ENCODE results near the gene FLRT3.

Gene FLRT3

DNA sequence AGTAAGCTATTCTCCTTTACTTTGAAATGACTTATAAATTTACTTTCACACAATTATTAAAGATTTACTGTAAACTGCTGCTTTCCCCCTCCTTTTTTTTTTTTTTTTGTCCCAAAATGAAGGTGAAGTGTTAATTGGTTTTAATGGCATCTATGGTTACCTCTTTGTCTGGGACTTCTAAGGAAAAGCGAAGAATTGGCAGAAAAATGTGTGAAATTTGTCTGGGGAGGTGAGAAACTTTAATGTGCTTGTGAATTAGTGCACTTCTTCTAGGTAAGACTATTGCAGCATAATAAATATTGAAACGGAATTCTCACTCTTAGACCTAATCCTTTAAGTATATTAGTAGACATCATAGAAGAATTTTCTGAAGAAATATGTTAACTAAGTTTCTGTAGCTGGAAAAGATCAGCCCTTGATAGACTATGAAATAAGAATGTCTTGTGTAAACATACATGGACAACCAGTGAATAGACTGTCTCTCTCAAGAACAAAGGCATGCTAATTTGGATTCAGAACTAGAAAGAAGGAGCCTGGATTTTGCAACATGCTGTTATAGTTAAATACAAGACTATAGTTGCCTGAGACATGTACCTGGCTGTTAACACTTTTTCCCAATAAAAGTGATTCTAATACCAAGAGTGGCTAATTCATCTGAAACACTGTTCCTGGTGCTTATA, 23.9 kb downstream of the FLRT3 start:
- no peak for DNase-seq

DNA sequence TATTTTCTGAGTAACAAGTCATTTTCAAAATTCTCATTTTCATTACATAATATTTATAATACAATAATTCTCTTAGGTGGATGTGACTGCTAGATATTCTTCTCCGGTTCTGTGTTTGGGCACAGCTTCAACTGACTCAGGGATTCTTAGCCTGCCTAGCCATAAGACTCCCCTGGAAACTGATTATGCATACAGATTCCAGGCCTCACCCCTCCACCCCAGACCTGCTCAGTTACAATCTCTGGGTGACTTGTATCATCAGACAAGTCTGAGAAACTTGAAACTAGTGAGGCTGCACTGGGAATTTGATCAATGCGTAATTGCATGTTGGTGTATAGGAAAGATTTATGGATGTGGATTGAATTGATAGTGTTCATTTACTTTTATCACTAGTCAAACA, 25.4 kb downstream of the FLRT3 start:
- no peak for DNase-seq

DNA sequence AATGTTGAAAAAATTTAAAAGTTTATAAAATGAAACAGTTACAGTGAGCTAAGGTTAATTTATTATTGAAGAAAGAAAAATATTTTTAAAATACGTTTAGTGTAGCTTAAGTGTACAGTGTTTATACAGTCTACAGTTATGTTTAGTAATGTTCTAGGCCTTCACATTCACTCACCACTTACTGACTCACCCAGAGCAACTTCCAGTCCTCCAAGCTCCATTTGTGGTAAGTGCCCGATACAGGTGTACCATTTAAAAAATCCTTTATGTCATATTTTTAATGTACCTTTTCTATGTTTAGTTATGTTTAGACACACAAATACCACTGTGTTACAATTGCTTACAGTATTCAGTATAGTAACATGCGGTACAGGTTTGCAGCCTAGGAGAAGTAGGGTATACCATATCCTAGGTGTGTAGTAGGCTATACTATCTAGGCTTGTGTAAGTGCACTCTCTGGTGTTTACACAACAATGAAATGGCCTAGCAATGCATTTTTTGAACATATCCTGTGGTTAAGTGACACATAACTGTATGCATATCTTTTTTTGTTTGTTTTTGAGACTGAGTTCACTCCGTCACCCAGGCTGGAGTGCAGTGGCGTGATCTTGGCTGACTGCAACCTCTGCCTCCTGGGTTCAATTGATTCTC, 26.3 kb downstream of the FLRT3 start:
- DNase-seq: no peak

DNA sequence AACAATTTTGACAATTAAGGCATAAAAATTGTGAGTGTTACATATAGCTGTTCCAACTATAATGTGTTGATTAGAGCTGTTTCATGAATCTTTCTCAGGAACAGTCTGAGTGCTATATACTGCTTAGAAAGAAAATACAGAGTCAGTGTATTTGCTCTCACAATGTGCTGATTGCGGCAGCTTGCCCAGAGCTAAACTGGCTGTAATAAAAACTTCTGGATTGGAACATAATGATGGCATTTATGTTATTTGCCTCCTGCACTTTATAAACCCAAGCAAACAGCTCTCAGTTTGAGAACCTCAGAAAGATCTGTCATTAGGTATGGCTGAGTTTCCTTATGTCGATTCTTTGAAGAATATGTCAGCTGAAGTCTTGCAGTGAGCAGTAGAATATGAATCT, 29.5 kb downstream of the FLRT3 start:
- DNase-seq: no peak

DNA sequence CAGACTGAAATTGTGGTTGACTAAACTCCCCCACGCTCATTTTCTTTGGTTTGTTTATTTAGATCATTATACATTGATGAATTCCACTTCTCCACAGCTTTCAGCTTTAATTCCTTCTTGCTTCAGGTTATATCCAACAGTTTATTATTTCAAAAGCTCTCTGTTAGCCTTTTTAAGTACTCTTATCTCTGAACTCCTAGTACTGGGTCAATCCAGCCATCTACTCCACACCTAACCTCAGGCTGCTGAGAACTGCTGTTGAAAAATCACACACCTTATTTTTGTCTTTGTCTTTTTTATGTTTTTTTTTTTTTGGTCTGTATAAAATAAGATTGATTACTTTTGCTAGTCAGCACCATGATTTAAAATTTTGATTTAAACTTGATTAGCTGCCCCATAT, 32.9 kb downstream of the FLRT3 start:
- no peak for DNase-seq

DNA sequence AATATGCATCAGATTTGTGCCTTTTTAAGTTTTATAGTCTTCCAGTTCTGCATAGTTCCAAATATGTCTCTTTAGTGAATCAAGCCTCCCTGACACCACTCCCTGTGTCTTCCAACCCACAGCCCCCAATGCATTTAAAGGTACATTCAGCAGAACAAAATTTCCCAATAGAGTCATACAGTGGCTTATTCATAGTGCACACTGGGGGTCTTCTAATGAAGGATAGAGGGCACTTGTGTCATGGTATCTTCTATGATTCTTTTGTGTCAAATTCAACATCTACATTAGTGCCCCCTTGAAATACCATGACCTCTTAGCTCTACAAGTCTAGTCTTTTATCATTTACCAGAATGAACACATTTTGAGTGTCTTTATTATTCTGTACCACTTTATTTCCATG, 33.8 kb downstream of the FLRT3 start:
- no peak for DNase-seq

DNA sequence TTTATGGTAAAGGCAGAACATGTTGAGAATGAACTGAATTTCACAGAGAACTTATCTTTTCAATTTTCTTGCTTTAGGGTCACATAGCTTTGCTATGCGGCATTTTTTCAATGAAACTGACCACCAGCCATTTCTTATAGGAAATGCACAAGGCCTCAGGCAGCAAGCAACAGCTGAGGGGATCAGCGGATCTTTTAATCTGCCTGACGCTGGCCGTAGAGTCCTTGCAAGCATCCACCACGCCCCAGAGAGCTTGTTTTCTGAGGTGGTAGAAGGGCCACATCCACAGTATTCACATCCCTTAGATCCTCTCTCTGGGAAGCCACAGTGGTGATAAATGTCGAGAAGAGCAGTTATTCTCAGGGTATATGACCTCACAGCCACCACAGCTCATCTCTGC, 34.3 kb downstream of the FLRT3 start:
- no peak for DNase-seq

DNA sequence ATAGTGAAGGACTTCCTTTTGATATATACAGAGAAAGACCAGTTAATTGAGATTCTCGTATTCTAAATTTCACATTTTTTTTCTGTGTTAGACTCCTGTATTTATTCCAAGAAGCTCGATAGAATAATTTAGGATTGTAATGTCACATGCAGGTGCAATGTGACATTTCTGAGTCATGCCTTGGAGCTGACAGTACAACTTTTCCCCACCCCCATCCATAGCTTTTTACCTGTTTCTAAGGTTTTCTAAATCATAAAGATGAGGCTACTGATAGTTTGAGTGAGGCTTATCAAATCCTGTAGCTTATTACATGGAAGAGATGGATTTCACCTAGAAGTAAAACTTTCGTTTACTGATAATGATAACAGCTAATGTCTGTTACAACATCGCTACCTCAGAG, 37.6 kb downstream of the FLRT3 start:
- DNase-seq: no peak

DNA sequence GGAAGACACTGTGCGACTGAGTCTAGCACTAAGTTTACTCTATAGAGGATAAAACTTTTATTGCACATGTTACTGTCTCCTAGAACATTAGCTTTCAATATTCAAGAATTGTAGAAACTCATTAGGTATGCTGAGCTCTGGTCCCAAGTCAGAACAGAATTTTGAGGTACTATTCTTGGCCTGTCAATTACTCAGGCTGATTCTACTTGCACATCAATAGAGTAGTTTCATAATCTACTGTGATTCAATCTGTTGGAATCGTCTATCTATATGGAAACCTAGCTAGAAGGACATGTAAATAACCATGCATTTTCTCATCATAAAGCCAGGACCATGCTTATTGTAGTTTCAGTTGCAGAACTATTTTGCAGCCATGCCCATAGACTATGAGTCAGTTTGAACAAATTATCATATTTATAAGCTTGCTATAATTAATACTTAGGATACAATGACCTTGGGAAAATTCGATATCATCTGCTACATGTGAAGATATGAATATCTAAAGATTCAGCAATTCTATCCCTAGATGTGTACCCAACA, 41.6 kb downstream of the FLRT3 start:
- DNase-seq: no peak

DNA sequence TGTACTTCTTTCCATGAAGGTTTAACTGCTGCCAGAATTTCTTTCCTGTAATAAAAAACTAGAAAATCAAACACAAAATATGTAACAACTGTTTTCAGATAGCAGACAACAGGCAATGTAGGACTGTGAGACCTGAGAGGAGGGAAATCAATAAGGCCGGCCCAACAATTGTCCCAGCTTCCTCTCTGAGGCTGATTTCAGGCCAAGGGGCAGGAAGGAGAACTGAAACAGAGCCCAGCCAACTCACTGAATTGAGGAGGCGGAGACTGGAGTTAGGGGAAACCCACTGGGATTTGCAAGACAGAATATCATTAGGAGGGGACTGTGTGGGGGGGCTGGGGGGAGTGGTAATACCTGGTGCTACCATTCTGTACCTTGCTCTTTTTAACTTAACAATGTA, 42.2 kb downstream of the FLRT3 start:
- DNase-seq: no peak

DNA sequence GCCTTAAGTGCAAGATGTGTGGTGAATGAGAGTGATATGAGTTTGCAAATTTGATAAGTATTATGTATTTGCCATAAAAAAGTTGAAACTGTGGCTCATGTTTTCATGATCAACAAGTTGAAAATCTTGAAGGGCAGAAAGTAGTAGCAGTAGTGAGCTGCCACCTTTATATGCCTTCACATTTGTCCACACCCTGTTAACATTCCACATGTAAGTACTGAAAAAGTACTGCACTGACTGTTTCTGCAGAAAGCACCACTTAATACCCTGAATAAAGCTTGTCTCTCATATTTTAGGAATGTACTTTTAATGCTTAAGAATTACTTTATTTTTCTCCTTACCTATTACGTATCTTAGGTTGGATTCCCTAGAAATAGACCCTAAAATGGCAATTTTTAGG, 45.9 kb downstream of the FLRT3 start:
- DNase-seq: no peak

DNA sequence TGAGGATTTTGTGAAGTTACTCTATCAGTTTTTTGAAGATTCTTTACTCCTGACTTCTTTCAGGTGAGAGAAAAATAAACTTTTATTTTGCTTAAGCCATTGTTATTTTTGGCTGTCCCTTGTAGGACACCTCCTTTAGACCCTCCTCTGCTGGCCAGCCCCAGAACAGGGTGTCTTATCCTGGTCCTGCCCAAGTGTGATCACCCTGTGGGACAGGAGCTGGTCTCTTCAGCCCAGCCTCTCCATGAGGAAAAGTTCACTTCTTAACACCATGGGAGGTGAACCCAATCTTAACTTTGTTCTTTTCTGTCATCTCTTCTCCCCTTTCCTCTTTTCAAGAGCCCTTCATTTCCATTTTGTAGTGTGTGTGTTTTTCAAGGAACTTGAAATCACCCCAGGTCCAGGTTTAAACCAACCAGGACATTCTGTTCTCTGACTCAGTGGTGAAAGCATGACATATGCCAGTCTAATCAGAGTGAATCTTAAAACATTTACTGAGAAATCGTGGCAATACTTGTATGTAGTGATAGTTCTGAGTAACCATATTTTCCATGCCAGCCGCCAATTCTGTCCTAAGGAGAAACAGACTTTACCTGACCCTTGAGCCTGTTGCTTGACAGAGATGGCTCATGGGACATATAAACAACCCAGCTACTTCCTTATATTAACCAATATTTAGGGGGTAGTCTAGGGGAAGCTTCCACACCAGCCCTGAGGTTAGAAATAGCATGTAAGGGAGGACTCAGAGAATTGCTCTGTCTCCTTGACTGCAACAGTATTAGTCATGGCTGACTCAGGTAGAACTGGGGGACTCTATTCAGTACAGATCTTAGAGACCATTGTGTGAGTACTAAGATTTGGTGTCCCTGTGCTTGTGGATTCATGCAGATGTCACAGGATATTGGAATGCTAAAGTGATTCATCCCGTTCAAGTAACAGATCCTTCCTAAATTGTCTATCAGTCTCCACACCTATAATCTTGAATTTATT, 48.8 kb downstream of the FLRT3 start:
- no peak for DNase-seq

DNA sequence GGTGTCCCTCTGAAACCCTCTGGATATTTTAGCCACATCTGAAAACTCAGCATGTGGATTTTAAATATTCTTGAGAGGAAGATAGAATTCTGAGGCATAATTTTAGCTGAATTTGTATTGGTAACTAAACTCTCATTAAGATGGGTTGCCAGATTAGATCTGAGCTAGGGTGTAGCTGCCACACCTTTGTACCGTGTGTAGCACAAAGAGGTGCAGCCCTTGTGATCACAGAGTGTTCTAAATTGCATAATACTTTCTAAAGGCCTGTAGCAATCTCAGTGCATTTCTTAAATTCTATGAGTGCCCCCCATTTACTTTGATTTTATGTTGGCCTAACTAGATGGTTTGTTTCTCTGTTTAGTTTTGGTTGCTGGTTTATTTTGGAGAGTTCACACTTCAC, 53.0 kb downstream of the FLRT3 start:
- no peak for DNase-seq

DNA sequence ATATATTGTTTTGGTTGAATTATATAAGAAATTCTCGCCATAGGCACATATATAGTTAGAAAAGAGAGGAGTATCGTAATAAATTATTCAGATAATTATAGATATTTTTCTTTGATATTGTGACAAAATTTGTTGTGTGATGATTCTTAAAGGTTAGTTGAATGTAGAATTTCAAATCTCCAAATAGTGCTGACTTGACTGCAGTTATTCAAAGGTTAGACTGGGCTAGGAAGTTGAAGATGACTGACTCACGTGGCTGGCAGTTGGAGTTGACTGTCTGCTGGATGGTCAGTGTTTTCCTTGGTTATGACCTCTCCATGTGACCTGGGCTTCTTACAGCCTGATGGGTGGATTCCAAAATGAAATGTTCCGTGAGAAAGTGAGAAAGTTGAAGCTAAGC, 55.3 kb downstream of the FLRT3 start:
- DNase-seq: no peak

All from stimulated activated naive CD4-positive, alpha-beta T cell treated with Interleukin-2 at 50 U/mL for 16 hours (primary cell).